GM11168 (cell line): Measurements from ENCODE around the gene ASNS.

ENCODE experiments used
- in situ Hi-C: fragments of 300-500 bp; cut with MboI; formaldehyde crosslinking; loops from one replicate; pipeline ENCODE4 v1.12.0; 2022; ENCODE audit warnings: low sequenced_read_pairs; ENCODE audit not compliant: unreplicated experiment

ASNS gene

GRCh38 chr7:97844036-97844435, 28.2 kb downstream of the ASNS start:
- in situ Hi-C loops: loop anchor here (10.0 to 25.0 kb wide), 2 partner anchors 729 to 1932 kb away; partner anchors contain the start of gene SDHAF3

GRCh38 chr7:97842772-97843345, 29.3 kb downstream of the ASNS start:
- in situ Hi-C loops: loop anchor here (10.0 to 25.0 kb wide), 2 partner anchors 728 to 1931 kb away; partner anchors contain the start of gene SDHAF3

GRCh38 chr7:97842006-97842405, 30.2 kb downstream of the ASNS start:
- in situ Hi-C loops: loop anchor here (10.0 to 25.0 kb wide), 2 partner anchors 727 to 1930 kb away; partner anchors contain the start of gene SDHAF3

GRCh38 chr7:97835296-97836138, 36.7 kb downstream of the ASNS start:
- in situ Hi-C loops: loop anchor here (10.0 to 25.0 kb wide), 2 partner anchors 331 to 1923 kb away; no protein-coding TSS in a partner anchor

- in situ Hi-C loops: no loop called here
Observed at GRCh38 chr7:97819161-97819560, 53.0 kb downstream of the ASNS start.

- in situ Hi-C loops: no loop called here
Observed at GRCh38 chr7:97818066-97818663, 54.0 kb downstream of the ASNS start.
